Measurements from ENCODE around the gene NYAP2.
A peak's percentile ranks its signal among the peaks of the same experiment; 100 is the strongest.

NYAP2 gene

GRCh38 chr2:225399504-225399903, at the start of gene NYAP2:
TSS of gene NYAP2 (plus strand) at chr2:225399710. CDS start at chr2:225408881, 9,171 bp downstream.
- DNase-seq (ENCODE audit: low spot score): no peak

GRCh38 chr2:225353579-225354085, 45.9 kb upstream of the NYAP2 start:
- DNase-seq (ENCODE audit: low spot score): no peak

DNA sequence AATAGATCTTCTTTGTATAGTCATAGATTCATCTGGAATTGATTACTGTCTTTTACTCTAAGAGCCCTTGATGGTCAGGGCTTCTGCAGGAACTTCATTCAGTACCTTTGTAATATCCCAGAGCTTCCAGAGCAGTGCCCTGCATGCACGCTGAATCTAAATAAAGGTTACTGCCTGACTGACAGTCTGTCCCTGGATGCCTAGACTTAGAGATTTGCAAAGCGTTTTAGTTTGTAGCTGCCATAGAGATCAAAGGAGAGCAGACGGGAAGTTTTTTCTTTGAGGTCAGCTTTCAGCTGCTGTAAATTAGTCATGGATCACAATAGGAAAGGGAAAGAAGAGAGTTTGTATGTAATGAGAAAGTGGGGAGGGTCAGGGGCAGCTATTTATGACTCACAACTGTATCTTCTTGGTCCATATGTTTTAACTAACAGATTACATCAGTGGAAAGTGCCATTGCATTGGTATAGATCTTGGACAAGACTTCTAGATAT, 45.2 kb upstream of the NYAP2 start:
- no peak for DNase-seq (ENCODE audit: low spot score)

DNA sequence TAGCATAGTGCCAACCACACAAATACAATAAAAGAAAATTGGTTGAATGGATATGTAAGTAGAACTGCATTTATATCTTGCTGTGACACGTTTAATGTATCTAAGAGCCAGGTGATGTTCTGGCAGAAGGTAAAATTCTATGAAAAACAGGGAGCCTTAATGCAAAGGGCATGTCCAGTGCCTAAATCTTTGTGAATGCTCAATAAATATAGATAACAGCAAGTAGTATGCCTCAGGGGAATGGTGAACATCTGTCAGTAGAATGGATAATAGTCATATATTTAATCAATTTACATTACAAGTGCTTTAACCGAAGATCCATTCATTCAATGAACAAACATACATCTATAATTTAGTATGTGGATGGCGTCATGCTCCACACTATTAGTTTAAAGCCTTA, 43.7 kb upstream of the NYAP2 start:
- no peak for DNase-seq (ENCODE audit: low spot score)

DNA sequence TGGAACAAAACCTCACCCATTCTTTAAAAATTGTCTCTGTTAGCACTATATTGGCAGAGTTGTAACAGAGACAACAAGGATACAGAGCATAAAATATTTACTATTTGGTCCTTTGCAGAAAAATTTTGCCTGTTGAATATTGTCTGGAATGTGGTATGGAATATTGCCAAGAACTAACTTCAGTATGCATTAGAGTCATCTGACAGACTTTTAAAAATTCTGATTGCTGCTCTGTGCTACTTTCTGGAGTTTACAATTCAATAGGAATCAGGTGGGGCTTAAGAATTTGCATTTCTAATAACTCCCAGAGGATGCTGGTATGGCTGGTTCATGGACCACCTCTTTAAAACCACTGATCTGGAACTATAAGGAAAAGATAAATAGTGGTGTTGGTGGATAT, 32.8 kb upstream of the NYAP2 start:
- no peak for DNase-seq (ENCODE audit: low spot score)

- DNase-seq (ENCODE audit: low spot score): no peak
Measured at GRCh38 chr2:225367482-225367881, 32.0 kb upstream of the NYAP2 start.

DNA sequence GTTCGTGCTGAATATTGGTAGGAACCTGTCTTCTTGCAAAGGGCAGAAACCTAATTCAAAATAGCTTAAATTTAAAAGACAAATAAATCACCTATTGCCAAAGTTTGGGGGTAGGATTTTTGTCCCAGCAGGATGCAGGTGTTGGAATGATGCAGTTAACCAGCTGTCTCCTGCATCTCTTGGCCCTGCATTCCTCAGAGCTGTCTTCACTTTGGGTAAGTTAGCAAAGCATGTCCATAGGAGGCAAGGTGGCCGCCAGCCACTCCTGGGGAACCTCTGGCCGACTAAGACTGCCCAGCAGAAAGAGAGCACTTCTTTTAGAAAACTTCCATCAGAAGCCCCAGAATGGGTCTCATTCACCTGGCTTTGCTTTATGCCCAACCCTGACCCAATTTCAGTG, 20.5 kb upstream of the NYAP2 start:
- no peak for DNase-seq (ENCODE audit: low spot score)

DNA sequence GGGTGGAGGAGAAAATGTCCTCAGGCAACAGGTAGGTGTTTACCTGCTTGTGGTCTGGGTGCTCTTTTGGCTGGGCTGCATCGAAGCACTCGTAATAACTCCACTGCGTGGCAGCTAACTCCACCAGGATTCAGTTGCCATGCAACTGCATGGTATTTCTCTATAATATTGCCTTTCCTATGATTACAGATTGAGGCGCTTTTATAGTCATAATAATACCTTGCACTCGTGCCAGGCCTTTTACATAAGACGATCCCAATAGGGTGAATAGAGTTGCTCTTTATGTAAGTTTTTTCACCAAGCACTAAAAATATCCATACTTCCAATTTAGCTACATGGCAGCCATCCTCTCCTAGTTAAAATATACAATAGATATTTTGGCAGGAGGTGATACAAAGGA, 19.7 kb upstream of the NYAP2 start:
- no peak for DNase-seq (ENCODE audit: low spot score)

DNA sequence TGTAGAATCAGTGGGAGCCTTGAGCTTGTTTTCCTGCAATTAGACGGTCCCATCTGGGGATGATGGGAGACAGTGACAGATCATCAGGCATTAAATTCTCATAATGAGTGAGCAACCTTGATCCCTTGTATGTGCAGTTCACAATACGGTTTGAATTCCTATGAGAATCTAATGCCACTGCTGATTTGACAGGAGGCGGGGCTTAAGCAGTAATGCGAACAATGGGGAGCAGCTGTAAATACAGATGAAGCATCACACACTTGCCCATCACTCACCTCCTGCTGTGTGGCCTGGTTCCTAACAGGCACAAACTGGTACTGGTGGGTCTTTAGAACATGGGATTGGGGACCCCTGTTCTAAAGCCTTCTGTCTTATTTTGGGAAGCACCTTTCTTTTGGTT, 17.9 kb upstream of the NYAP2 start:
- DNase-seq (ENCODE audit: low spot score): no peak

- no peak for DNase-seq (ENCODE audit: low spot score)
Measured at GRCh38 chr2:225398372-225398771, 1.1 kb upstream of the NYAP2 start.

GRCh38 chr2:225400060-225400511, 576 bp downstream of the NYAP2 start:
- DNase-seq (ENCODE audit: low spot score): peak; percentile 46

DNA sequence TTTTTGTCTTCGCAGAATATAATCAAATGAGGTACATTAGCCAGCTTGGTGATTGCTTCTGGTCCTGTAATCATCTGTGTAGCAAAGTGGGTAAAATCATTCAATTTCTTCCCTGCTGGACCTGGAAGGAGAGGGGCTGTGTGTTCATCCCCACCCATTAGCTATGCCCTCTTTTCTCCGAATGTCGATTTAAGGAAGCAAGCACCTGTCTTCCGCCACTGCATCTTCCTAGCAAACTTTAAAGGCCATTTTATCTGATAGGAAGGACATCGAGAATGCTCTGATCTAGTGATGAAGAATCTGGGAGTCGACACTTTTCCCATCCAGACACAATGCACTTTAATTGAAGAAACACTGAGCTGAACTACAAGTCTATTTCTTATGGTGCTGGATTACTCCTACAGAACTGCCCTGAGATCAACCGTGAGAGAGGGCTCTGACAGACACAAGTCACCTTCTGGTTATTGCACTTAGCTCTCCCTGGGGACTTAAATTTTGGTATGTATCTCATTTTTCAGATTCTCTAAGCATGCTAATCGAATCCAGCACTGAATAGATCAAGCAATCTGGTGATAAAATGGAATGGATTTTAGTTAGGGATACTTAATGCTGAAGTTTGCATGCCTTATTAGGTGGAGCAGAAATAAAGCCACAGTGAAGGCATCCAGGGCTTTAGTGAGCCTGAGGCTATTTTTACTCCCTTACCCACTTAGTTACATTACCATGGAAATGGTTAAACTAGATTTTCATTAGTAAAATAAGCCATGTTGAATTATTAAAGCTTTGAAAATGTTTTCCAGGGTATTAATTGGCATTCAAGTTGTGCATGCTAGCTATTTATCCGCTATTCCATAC, 1.3 kb downstream of the NYAP2 start:
- no peak for DNase-seq (ENCODE audit: low spot score)

DNA sequence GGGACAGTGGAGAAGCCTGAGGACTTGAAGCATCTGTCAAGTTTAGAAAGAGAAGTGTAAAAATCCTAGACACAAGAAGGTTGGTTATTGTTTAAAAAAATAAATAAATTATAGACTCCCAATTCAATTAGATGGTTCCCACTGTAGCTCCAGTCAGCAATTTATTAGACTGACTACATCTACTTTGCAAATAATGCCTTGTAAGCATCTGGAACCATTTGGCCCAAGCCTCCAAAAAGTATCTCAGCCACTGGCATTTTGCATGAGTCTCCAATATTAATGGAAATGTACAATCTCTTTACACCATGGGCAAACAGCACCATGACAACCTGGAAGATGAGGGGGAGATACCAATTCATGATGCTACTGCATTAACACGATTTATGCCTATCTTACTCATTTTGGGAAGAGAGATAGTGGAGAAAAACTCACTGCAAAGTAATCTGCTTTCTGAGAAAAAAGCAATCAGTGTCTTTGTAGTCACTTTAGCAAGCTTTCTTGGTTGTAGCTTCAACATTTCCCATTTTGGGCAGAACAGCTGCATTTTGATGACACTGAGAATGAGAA, 2.8 kb downstream of the NYAP2 start:
- no peak for DNase-seq (ENCODE audit: low spot score)

- DNase-seq (ENCODE audit: low spot score): no peak
Measured at GRCh38 chr2:225411452-225411851, 11.9 kb downstream of the NYAP2 start.

DNA sequence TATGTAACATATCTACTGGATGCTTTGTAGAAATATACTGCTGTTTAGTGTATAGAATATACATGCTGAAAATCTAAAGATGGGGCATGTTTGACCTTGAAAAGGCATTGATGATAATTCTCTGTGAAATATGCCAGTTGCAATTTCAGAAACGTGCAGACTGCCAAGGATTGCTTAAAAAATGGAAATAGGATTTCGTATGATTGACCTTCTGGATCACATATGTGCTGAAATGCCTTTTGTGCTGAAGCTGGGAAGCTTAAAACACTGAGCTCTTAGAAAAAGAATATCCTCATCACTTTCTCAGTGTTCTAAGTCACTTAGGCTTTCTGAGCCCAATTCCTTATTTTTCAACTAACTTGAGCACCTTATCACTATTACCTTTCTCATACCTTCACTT, 14.3 kb downstream of the NYAP2 start:
- DNase-seq (ENCODE audit: low spot score): no peak

- DNase-seq (ENCODE audit: low spot score): no peak
Measured at GRCh38 chr2:225414902-225415301, 15.4 kb downstream of the NYAP2 start.

GRCh38 chr2:225415341-225415740, 15.8 kb downstream of the NYAP2 start:
- no peak for DNase-seq (ENCODE audit: low spot score)

- no peak for DNase-seq (ENCODE audit: low spot score)
Measured at GRCh38 chr2:225415792-225416191, 16.3 kb downstream of the NYAP2 start.

DNA sequence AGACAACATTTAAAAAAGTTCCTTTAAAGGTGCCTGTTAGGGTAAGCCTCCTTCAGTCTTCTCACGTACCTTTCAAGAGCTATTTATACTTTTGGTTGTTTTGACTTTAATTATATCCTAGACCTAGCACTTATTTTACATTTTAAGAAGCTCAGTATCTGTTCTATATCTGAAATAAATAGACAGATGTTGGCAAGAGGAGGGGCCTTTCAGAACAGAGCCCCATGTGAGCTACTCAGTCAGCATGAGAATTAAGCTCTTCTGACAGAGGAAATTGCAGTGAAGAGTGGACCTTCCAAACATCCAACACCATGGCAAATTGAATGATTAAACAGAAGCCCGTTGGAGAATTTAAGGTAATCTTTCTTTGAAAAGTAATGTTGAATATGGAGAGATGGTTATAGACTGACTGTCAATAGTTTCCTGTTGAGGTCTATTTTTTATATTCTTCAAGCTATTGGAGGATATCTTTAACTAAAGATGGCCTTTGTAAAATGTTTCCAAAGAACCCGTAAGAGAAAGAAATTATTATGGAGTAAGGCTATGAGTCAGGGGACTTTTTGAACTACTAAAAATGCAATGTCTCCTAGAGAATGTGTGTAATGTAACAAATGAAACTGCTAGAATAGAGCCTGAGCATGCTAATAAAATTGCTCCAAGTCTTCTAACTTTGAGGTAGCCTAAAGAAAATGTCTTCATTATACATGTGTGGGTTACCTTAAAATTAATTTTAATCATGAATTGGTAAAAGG, 17.3 kb downstream of the NYAP2 start:
- DNase-seq (ENCODE audit: low spot score): no peak

DNA sequence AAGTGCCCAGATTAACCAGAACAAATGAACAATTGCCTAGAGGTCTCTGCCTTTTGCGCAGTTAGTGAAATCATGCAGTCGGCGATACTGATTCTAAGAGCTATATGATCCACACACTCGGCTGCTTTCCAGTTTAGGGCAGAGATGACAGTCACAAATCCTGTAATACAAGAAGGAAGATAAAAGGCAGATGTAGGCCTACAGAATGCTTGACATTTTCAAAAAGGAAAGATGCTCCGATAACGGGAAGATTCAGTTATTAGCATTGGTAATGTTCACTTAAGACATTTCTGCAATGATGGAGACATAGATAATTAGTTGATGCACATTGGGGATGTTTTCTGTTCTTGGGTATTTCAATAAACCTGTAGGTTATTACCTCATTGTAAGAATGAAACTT, 19.5 kb downstream of the NYAP2 start:
- DNase-seq (ENCODE audit: low spot score): no peak

GRCh38 chr2:225422145-225422544, 22.6 kb downstream of the NYAP2 start:
- DNase-seq (ENCODE audit: low spot score): no peak

DNA sequence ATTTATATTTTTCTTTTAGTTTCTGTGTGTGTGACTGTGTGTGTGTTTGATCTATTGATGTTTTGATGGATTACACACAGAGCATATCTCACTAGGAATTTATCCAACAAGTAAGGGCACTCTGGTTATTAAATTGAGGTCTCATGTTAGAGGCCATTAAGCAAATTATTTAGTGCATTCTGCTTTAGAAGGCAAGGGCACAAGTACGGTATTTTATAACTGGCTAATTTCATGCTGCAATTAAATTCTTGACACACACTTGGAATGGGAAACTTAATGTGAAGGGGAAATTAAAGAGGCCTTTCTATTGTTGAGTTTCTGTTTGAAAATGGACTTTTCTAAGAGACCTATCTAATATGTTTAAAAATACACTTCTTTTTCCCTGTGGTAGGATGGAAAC, 25.8 kb downstream of the NYAP2 start:
- DNase-seq (ENCODE audit: low spot score): no peak

DNA sequence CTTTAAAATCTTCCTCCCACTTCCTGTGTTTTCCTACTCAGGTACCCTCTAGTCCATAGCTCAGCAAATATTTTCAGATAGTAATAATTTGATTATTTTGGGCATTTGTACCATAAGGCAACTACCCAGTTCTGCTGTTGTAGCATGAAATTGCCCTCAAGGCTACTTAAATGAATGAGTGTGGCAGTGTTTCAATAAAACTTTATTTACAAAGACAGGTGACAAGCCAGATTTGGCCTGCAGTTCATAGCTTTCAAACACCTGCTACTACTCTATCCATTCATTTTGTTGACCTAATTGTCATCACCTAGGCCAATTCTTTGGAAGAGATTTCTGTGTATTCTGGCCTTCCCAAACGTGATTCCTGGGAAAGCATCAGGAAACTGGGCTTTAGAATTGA, 28.9 kb downstream of the NYAP2 start:
- no peak for DNase-seq (ENCODE audit: low spot score)

Measured in AG08396 (cell line).